ENCODE measurements around the gene RCAN2.
"Not testable (repeated sequence)": the region's sequence is repeated elsewhere in the genome, so short reads cannot be mapped to it uniquely, and the experiment has no call there.

Gene RCAN2

DNA sequence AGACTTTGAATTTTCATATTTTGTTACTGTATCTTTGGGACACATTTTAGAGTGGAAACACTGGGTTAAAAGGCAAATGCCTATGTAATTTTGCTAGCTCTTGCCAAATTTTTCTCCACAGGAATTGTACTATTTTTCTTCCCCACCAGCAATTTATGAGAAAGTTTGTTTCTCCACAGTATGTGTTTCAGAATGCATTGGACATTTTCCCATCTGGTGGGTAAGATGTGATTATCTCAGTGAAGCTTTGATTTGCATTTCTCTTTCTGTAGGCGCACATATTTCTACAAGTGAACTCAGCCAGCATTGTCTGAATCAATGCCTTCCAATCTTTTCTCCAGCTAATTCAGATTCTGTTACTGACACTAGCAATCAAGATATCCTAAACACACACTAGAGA is 157.8 kb downstream of the RCAN2 start:
- DNase-seq (ENCODE audit: low spot score), result no peak

GRCh38 chr6:46332448-46332847 is 158.8 kb downstream of the RCAN2 start:
- not testable (repeated sequence) for DNase-seq (ENCODE audit: low spot score)

DNA sequence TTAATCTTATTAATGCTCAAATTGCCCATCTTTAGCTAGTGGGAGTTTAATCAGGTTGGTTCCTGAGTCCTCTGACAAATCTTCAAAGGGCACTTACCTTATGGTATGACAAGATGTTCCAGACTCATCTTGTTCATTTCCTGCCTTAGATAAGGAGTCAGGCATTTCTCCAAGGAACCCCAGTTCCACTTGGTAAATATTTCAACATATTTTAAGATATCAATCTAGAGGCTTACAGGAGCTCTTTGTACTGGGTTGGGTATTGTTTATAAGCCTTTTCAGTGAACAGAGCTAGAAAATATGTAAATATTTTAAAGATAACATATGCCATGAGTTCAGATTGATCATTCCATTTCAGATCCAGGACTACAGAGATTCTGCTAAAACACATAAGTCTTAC is 159.8 kb downstream of the RCAN2 start:
- DNase-seq (ENCODE audit: low spot score), result no peak

DNA sequence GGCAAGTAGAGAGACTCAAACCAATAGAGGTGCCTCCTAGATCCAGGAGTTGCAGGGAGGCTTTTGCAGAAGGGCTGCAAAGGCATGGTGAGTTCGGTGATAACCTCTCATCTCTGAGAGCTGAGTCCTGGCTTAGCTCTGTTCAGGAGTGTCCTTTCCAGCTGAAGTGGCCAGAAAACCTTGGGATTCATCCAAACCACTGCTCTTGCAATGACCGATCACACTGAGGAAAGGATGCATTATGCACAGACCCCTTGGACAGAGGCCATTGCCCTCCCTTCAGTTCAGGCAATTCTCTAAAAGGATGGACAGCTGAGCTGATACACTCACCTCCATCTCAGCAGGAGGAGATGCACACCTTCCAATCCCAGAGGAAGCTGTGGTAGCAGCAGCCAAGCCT is 161.7 kb downstream of the RCAN2 start:
- no peak for DNase-seq (ENCODE audit: low spot score)

DNA sequence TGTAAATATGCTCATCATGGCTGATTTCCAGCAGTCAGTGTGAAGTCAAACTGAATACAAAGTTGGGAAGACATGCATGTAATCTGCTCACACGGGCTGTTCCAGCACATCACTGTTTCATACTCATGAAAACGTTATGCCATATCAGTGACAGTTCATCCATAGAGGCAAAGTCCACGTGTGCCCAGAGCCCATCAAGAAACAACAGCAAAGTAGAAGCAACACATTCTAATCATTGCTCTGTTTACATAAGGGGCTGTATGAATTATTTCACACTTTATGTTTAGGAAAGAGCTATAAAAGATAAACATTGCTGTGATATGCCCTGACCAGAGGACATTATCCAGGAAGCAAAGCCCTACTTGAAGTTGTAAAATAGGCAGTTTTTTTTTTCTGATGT is 163.5 kb downstream of the RCAN2 start:
- no peak for DNase-seq (ENCODE audit: low spot score)

GRCh38 chr6:46325561-46326530 is 165.4 kb downstream of the RCAN2 start:
- peak; percentile 13 for DNase-seq (ENCODE audit: low spot score)

DNA sequence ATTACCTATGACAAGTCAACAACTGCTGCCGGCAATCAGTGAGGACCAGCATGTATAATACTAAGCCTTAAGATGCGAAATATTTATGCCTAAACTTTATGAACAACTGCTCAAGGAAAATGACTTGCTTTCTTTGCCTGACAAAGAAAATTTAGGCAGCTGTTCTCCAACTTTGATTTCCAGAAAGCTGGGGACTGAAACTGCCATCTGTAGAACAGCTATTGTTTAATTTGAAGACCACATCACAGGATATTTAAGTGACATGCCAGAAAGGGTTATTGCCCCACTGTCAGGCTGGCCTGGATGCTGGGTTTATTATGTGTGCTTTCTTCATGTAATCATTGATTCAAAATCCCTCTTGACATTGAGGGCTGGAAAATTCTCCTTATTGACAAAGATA is 166.5 kb downstream of the RCAN2 start:
- DNase-seq (ENCODE audit: low spot score), result no peak

GRCh38 chr6:46323966-46324622 is 167.2 kb downstream of the RCAN2 start:
- DNase-seq (ENCODE audit: low spot score), result no peak

GRCh38 chr6:46323312-46323965 is 167.8 kb downstream of the RCAN2 start:
- DNase-seq (ENCODE audit: low spot score), result peak; percentile 46

DNA sequence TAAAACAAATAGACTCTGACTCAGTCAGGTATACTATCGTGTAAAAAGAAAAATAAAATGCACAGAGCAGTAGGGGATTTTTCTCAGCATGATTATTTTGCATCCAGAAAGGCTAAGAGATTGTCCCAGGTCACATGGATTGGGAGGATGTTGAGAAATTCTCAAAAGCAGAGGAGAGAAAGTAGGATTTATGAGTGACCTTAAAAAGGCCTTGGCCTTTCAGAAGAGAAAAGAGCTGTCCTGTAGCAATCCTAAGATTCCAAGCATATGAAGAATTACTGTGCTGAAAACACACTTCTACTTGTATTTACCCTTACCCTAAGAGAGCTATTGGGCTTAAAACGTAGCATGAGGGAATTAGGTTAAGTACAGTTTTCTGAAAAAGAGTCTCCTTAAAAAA is 170.7 kb downstream of the RCAN2 start:
- no peak for DNase-seq (ENCODE audit: low spot score)

DNA sequence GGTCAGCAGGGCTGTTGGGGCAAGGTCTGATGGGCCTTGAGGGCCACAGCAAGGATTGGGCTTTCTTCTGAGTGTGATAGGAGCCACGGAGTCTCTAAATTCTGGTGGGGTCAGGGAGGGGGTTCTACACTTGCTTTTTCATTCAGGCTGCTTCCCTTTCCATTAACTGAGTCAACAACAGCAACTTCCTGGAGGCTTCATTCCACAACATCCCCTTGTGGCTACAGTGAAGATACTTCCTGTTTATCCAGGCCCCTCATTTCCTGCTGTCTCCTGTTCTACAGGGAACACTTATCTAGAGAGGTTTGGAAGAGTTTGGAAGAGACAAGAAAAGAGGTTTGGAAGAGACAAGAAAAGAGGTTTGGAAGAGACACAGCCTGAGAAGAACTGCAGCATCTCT is 175.7 kb downstream of the RCAN2 start:
- no peak for DNase-seq (ENCODE audit: low spot score)

DNA sequence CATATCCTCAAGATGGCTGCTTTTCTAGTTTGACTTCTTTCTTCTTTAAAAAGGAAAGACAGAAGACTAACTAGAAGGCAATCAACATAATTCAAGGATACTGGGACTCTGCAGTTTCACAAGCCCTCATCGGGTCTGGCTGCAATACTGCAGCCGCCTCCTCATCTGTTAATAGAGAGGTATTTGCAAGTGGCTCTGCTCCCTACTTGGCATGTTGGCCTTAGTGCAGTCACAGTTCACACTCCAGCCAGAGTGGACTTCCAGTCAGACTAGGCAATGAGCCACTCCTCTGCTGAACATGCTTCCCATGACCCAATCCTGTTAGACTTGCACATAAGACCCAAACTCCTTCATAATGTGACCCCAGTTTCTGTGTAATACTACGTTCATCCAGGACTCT is 178.6 kb downstream of the RCAN2 start:
- no peak for DNase-seq (ENCODE audit: low spot score)

DNA sequence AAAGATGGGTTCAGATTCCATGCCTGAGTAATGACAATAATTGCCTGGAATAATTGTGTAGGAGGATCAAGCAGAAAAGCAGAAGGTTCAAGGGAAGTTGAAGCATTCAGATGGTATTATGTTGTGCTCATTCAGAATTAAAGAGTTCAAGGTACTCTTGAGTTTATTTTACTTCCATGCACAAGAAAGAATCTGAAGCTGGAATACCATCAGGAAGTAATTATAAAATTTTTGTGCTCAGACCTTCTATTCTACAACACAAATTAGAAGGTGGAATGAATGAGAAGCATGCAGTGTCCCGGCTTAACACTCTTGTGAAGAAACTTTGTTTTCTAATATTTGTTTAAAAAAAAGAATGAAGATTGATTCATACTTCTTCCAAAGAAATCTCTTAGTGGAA is 181.1 kb downstream of the RCAN2 start:
- DNase-seq (ENCODE audit: low spot score), result no peak

DNA sequence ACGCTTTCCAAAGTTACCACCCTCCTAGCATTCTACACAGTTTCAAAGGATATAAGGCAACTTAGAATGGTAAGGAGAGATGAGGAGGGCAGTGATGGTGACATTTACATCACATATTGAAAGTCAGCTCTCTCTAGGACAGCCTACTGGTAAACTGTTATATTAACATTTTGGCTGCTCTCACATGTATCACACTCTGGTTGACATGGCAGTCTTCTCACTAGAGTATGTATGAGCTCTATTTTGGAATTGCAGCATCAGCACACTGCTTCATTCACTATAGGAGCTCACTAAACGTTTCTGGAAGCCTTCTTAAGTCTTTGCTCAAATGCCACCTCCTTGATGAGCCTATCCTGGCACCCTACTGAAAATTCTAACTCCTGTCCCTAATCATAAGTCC is 184.8 kb downstream of the RCAN2 start:
- no peak for DNase-seq (ENCODE audit: low spot score)

GRCh38 chr6:46305833-46306232 is 185.4 kb downstream of the RCAN2 start:
- no peak for DNase-seq (ENCODE audit: low spot score)

- no peak for DNase-seq (ENCODE audit: low spot score)
These were observed 186.0 kb downstream of the RCAN2 start for GRCh38 chr6:46305236-46305635.

DNA sequence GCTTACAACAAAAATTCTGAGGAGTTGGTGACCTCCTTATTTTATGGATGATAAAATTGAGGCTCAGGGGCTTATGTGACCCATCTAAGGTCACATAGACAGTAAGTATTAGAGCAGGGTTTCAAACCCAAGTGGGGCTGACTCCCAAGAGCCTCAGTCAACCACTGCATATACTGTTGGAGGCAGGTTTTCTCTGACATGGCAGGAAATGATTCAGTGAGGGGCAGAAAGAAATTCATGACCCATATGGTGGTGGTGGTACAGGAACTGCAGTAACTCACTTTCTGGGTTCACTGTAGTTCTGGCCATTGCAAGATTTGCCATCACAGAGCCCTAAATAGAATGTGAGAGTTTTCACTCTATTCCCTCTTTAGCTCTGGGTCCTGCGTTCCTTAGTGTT is 188.4 kb downstream of the RCAN2 start:
- no peak for DNase-seq (ENCODE audit: low spot score)

GRCh38 chr6:46302176-46302575 is 189.1 kb downstream of the RCAN2 start:
- DNase-seq (ENCODE audit: low spot score), result no peak

GRCh38 chr6:46299253-46299652 is 192.0 kb downstream of the RCAN2 start:
- no peak for DNase-seq (ENCODE audit: low spot score)

- DNase-seq (ENCODE audit: low spot score), result no peak
These were observed 194.7 kb downstream of the RCAN2 start for GRCh38 chr6:46296586-46296985.

DNA sequence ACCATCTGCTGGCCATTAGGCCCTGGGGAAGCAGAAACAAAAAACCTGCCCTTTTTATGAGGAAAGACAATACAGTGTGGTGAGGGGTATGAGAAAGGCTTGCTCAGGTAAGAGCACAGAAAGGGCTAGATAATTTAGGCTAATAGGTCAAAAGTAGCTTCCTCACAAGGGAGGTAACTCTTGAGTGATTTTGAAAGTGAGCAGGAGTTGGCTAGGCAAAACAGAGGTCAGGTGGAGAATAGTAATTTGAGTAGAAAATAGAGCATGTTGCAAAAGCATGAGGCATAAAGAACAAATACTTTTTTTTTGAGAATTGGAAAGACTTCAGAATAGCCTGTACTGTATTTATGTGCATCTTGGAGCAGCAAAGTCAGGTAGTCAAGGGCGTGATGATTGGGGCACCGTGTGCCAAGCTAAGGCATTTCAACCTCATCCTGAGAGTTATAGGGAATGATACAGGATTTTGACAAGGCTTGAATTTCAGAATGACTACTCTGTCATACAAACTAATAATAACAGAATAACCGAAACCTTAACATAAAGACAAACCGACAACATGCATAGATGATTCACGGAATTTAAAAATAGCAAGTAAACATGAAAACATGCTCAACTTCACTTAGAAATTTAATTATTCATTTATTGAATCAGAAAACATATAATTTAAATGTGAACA is 197.5 kb downstream of the RCAN2 start:
- DNase-seq (ENCODE audit: low spot score), result no peak

- no peak for DNase-seq (ENCODE audit: low spot score)
These were observed 199.4 kb downstream of the RCAN2 start for GRCh38 chr6:46291880-46292279.
